Measurements from ENCODE around the gene WASHC3. TPM values are rescaled to one million over a fixed set of nuclear protein-coding genes. Genes with fewer than 3 reads are reported as not detected.

The WASHC3 gene
- total RNA-seq, 6 experiments from 2014 or later = 49.2 to 61.0 (median 54.8) TPM

DNA sequence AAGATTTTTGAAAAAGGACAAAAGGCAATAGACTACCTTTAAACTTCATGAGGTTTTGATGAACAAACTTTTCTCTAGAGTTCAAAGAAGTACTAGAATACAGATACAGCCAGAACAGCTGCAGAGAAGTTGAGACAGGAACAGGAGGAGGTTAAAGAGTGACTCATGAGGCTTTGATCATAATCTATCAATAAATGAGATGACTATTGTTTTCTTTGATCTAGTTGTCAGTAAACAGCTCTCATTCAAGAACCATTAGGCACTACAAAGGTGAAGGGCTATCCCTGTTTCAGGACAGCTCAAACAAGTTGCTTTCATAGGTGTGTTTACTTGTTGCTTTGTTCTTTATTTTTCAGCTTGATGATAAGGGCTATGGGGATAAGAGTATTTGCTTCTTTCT lies 2.4 kb downstream of the WASHC3 start:
- no peak overlapping the region for H3K27ac Mint-ChIP-seq
- no peaks in the 10 kb centered on the region for H3K9me3 Mint-ChIP-seq
- H3K4me3 Mint-ChIP-seq = no peak overlapping the region
- no peak for DNase-seq
- H3K27me3 Mint-ChIP-seq (ENCODE audit: insufficient read depth) = 0 out of 2 replicates have a peak, but pooled peaks cover 2% of the 10 kb centered on the region
- peaks cover 32% of the 10 kb centered on the region for H3K36me3 Mint-ChIP-seq (ENCODE audit: low read depth)
- peaks cover 24% of the 10 kb centered on the region for H3K4me1 Mint-ChIP-seq (ENCODE audit: low read depth)
- TF ChIP-seq CTCF (IDR thresholded peaks at IDR 0.05) = no peak

- H3K4me1 Mint-ChIP-seq (ENCODE audit: low read depth) = peaks cover 11% of the 10 kb centered on the region; the same call in 1 of the 2 replicates
- no peaks in the 10 kb centered on the region for H3K9me3 Mint-ChIP-seq
- H3K27ac Mint-ChIP-seq = no peak overlapping the region
- no peak for TF ChIP-seq CTCF (IDR thresholded peaks at IDR 0.05)
- peaks cover 44% of the 10 kb centered on the region for H3K36me3 Mint-ChIP-seq (ENCODE audit: low read depth)
- DNase-seq = no peak
- no peaks in the 10 kb centered on the region for H3K27me3 Mint-ChIP-seq (ENCODE audit: insufficient read depth)
- no peak overlapping the region for H3K4me3 Mint-ChIP-seq
Observed at GRCh38 chr12:102054345-102054744, 7.4 kb downstream of the WASHC3 start.

DNA sequence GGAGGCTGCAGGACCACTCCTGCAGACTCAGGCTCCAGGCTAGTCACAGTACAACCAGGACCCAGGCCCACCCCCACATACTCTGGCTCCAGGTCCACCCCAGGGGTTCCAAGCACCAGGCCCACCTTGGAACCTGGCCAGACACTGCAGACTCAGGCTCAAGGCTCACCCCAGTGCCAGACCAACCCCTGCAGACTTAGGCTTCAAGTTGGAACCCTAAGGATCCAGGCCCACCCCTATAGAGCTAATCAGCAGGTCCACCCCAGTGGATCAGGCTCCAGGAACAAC lies 8.8 kb downstream of the WASHC3 start:
- no peak for TF ChIP-seq CTCF (IDR thresholded peaks at IDR 0.05)
- Mint-ChIP-seq H3K27me3 (ENCODE audit: insufficient read depth) (no peaks in the 10 kb centered on the region), H3K4me1 (ENCODE audit: low read depth) (0 out of 2 replicates have a peak, but pooled peaks cover 7% of the 10 kb centered on the region), H3K9me3 (no peaks in the 10 kb centered on the region), H3K4me3 (no peak overlapping the region), H3K36me3 (ENCODE audit: low read depth) (peaks cover 36% of the 10 kb centered on the region), H3K27ac (no peak overlapping the region)
- no peak for DNase-seq

- DNase-seq = no peak
- no peak for TF ChIP-seq CTCF (IDR thresholded peaks at IDR 0.05)
- Mint-ChIP-seq H3K4me3 (no peak overlapping the region), H3K4me1 (ENCODE audit: low read depth) (0 out of 2 replicates have a peak, but pooled peaks cover 7% of the 10 kb centered on the region), H3K27me3 (ENCODE audit: insufficient read depth) (no peaks in the 10 kb centered on the region), H3K36me3 (ENCODE audit: low read depth) (peaks cover 31% of the 10 kb centered on the region), H3K27ac (no peak overlapping the region), H3K9me3 (no peaks in the 10 kb centered on the region)
Observed at GRCh38 chr12:102052192-102053061, 9.4 kb downstream of the WASHC3 start.

- 0 out of 2 replicates have a peak, but pooled peaks cover 7% of the 10 kb centered on the region for H3K4me1 Mint-ChIP-seq (ENCODE audit: low read depth)
- peaks cover 23% of the 10 kb centered on the region for H3K36me3 Mint-ChIP-seq (ENCODE audit: low read depth)
- DNase-seq = no peak
- no peaks in the 10 kb centered on the region for H3K9me3 Mint-ChIP-seq
- TF ChIP-seq CTCF (IDR thresholded peaks at IDR 0.05) = no peak
- no peaks in the 10 kb centered on the region for H3K27me3 Mint-ChIP-seq (ENCODE audit: insufficient read depth)
- H3K4me3 Mint-ChIP-seq = no peak overlapping the region
- no peak overlapping the region for H3K27ac Mint-ChIP-seq
Observed at GRCh38 chr12:102051431-102051965, 10.3 kb downstream of the WASHC3 start.
